Stimulated activated naive CD4-positive, alpha-beta T cell treated with Interleukin-2 at 50 U/mL for 16 hours (primary cell): ENCODE results near the gene ZFP57.

Experiments
- DNase-seq: peaks from one replicate; lab custom pipeline; 2025; lab: John Stamatoyannopoulos, UW

Gene ZFP57

DNA sequence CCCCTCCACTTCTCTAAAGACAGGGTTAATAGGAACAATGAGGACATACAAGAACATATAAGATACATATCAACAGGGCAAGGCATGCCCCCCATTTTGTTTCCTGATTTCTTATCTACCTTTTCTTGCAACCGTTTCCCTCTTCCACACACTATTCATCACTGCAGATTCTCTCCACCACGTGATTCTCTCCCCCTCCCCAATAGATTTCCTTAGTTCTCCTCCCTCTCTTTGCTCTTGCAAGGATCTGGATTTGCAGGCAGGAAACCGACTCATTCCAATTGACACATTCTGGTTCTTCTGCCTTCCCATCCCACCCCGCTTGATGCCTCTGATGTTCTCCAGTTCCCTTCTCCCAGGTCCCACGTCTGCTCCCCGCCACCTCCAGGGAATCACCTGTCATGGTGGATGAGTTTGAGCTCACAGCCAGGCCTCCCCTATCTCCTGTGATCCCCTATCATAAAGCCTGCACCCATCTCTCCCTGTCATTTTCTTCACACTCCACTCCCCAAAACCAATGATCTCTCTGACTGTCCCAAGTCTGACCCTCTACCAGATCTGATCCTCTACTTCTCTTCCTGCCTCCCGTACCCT, 55.5 kb downstream of the ZFP57 start:
- DNase-seq, result no peak

DNA sequence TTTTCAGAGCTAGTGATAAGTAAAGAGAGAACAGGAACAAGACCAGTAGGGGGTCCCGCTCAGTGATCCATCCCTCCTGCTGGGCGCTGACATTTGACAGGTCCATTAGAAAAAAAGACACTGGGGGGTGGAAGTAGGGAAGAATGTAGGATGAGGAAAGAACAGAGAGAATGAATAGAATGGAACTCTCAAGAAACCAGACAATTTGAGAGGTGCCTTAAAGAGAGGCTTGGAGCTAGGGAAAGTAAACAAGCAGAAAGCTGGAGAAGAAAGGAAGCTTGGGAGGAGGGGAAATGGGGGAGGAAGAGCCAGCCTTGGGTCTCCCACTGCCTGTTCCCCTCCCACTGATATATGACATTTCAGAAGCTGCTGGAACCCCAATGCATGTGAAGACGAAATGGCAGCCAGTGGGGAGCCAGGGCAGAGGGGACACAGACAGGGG, 56.4 kb downstream of the ZFP57 start:
- DNase-seq, result no peak
